ENCODE data around the gene ATP5F1E.

DNA sequence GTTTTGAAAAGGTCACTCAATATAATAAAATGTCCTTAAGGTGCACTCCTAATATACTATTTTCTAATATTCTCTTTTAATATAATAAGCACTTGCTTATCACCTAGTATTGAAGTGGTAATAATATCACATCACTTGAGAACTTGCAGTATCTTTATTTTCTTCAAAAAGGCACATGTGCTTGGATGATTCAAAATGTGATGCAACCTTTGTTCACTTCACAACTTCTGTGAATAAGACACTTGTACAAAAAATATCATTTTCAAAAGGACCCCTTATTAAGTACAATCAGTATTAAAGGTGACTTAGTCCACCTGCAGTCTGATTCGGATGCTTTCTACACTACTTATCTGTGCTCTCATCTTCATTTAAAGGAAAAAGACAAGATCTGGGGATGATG, 7.1 kb upstream of the ATP5F1E start:
- TF ChIP-seq, protein P1, sequence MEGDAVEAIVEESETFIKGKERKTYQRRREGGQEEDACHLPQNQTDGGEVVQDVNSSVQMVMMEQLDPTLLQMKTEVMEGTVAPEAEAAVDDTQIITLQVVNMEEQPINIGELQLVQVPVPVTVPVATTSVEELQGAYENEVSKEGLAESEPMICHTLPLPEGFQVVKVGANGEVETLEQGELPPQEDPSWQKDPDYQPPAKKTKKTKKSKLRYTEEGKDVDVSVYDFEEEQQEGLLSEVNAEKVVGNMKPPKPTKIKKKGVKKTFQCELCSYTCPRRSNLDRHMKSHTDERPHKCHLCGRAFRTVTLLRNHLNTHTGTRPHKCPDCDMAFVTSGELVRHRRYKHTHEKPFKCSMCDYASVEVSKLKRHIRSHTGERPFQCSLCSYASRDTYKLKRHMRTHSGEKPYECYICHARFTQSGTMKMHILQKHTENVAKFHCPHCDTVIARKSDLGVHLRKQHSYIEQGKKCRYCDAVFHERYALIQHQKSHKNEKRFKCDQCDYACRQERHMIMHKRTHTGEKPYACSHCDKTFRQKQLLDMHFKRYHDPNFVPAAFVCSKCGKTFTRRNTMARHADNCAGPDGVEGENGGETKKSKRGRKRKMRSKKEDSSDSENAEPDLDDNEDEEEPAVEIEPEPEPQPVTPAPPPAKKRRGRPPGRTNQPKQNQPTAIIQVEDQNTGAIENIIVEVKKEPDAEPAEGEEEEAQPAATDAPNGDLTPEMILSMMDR (IDR thresholded peaks at IDR 0.05; ENCODE audit: borderline replicate concordance, extremely low read depth, low read length, poor library complexity, severe bottlenecking): no peak
- TF ChIP-seq EZH2 (IDR thresholded peaks at IDR 0.05; ENCODE audit: borderline replicate concordance, low read depth, low read length, severe bottlenecking): no peak
